Ammon's horn (tissue), 1 donor: ENCODE results near the gene COQ8B.
A peak's percentile ranks its signal among the peaks of the same experiment; 100 is the strongest.
"Not testable (repeated sequence)": the region's sequence is repeated elsewhere in the genome, so short reads cannot be mapped to it uniquely, and the experiment has no call there.

Source experiments
- DNase-seq: peaks from one replicate; pipeline ENCODE4 v3.0.0-alpha.2; 2016; ENCODE audit warnings: low spot score

COQ8B gene

GRCh38 chr19:40741527-40742390 lies 25.1 kb upstream of the COQ8B start:
- no peak for DNase-seq

DNA sequence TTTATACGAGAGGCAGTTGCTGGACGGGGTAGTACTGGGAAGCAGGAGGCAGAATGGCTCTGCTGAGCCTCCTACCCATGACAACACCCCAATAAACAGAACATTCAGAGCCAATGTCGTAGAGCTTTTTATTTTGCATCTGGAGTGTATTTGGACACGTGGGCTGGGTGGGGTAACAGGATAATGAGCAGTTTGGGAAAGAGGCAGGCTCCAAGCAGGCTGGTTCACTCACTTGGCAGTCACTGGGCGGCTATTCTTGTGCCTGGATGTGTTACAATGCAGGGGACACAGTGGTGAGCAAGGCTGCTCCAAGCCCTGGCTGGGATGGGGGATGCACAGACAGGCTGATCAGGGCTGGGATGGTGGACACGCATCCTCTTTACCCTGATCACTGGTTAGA lies 24.1 kb upstream of the COQ8B start:
- peak; percentile 87 for DNase-seq

- no peak for DNase-seq
Observed at GRCh38 chr19:40739871-40740703, 23.4 kb upstream of the COQ8B start.

GRCh38 chr19:40739030-40739839 lies 22.5 kb upstream of the COQ8B start:
- DNase-seq, result no peak

GRCh38 chr19:40737102-40737644 lies 20.5 kb upstream of the COQ8B start:
- no peak for DNase-seq

DNA sequence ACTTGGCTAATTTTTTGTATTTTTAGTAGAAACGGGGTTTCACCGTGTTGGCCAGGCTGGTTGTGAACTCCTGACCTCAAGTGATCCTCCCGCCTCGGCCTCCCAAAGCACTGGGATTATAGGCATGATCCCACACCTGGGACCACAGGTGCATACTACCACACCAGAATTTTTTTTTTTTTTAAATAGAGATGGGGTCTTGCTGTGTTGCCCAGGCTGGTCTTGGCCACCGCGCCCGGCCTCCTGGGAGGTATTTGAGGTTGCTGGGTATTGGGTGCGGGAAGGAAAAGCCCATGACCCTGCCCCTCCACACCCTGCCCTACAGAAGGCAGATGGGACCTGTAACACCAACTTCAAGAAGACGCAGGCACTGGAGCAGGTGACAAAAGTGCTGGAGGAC lies 20.0 kb upstream of the COQ8B start:
- no peak for DNase-seq

DNA sequence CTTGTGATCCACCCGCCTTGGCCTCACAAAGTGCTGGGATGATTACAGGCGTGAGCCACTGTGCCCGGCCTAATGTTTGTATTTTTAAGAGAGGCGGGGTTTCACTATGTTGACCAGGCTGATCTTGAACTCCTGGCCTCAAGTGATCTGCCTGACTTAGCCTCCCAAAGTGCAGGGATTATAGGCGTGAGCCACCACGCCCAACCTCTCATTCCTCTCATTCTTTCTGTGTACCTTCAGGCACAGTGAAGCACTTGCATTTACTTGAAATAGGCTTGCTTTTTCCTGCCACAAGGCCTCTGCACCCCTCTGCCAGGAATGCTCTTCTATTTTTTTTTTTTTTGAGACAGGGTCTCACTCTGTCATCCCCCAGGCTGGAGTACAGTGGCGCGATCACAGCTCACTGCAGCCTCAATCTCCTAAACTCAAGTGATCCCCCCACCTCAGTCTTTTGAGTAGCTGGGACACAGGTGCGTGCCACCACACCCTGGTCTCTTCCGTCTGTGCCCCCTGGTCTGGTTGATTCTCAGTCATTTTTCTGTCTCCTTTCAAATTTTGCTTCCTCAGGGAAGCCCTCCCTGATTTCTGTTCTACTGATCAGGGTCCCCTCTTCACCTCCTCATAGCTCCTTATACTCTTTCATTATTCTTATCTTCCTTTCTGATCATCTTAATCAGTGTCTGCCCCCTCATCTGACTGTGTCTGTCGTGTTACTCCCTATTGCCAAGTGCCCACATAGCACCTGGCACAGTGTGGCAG lies 18.5 kb upstream of the COQ8B start:
- no peak for DNase-seq

GRCh38 chr19:40733149-40733548 lies 16.5 kb upstream of the COQ8B start:
- DNase-seq, result no peak

DNA sequence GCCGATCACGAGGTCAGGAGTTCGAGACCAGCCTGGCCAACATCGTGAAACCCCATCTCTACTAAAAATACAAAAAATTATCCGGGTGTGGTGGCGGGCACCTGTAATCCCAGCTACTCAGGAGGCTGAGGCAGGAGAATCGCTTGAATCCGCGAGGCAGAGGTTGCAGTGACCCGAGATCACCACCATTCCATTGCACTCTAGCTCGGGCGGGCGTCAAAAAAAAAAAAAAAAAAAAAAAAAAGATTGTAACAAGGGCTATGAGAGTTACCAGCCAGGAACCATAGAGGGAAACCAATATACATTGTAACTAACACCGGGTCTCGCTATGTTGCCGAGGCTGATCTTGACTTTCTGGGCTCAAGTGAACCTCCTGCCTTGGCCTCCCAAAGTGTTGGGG lies 15.6 kb upstream of the COQ8B start:
- DNase-seq, result not testable (repeated sequence)

DNA sequence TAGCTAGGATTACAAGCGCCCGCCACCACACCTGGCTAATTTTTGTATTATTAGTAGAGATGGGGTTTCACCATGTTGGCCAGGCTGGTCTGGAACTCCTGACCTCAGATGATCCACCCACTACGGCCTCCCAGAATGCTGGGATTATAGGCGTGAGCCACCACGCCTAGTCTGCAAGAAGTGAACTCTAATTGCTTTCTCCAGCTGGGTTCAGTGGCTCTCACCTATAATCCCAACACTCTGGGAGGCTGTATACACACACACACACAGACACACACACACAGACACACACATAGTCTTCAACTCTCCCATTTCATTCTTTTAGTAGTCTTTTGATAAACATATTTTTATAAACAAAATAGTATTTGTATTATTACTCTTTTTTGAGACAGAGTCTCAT lies 13.4 kb upstream of the COQ8B start:
- not testable (repeated sequence) for DNase-seq

- no peak for DNase-seq
Observed at GRCh38 chr19:40726279-40726678, 9.6 kb upstream of the COQ8B start.

GRCh38 chr19:40724855-40725254 lies 8.2 kb upstream of the COQ8B start:
- DNase-seq, result no peak

GRCh38 chr19:40724315-40724714 lies 7.6 kb upstream of the COQ8B start:
- no peak for DNase-seq

GRCh38 chr19:40723661-40724254 lies 7.1 kb upstream of the COQ8B start:
- DNase-seq, result no peak

DNA sequence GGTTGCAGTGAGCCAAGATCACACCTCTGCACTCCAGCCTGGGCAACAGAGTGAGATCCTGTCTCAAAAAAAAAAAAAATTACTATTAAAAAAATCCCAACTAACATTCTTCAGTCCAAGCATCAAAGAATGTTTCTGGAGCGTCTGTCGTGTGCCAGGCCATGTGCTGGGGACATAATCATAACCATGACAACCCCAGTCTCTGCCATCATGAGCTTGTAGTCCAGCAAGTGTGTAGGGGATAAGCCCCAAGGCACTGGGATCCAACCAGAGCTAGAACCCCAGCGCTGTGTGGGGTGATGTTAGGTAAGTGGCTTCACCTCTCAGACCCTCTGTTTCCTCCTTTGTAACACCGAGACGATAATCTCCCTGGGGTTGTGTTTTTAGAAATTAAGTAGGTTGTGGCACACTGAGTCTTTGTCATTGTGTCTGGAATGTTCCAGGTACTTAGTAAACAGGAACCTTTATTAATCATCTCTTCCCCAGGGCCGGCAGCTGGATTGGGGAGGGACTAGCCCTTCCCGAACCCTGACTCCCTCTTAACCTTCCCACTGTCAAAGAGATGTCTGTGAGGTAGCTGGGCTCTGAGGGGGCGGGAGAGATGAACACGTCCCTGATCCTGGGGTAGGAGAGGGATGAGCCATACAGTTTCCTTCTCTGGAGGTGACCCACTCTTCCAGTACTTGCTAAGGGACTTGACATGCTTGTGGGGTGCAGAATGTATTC lies 5.4 kb upstream of the COQ8B start:
- DNase-seq, result no peak

GRCh38 chr19:40721140-40721486 lies 4.4 kb upstream of the COQ8B start:
- DNase-seq, result no peak

DNA sequence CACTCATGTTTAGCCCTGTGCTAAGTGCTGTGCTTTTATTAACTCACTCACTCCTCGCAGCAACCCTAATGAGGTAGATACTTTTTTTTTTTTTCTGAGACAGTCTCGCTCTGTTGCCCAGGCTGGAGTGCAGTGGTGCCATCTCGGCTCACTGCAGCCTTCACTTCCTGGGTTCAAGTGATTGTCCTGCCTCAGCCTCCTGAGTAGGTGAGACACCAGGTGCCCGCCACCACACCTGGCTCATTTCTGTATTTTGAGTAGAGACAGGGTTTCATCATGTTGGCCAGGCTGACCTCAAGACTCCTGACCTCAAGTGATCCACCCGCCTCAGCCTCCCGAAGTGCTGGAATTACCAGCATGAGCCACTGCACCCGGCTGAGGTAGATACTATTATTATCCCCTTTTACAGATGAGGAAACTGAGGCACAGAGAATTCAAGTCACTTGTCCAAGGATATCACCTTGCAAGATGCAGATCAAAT lies 2.8 kb upstream of the COQ8B start:
- no peak for DNase-seq

DNA sequence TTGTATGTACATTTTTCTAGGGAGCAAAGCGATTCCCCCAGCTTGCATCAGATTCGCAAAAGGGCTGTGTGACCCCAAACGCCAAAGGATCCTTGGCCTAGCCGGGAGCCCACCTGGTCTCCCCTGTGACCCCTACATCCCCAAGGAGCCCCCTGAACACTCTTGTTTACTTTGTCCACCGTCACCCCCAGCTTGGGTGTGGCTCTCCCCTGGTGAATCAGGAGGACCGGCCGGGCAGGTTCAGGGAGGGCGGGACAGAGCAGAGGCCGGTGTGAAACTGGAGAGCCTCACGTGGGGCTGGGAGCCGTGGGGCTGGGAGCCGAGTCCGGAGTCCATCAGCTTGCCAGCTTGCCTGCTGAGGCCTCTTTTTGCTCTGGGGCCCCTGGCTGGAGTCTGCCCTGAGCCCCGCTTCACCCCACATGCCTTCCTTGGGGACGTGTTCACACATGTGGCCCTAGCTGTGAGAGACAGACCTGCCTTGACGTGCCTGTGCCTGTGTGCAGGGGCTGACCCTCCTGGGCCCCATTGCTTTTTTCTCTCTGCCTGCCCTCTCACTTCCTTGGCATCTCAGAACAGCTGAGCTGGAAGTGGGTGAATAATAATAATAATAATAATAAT lies 2.2 kb upstream of the COQ8B start:
- DNase-seq, result no peak

DNA sequence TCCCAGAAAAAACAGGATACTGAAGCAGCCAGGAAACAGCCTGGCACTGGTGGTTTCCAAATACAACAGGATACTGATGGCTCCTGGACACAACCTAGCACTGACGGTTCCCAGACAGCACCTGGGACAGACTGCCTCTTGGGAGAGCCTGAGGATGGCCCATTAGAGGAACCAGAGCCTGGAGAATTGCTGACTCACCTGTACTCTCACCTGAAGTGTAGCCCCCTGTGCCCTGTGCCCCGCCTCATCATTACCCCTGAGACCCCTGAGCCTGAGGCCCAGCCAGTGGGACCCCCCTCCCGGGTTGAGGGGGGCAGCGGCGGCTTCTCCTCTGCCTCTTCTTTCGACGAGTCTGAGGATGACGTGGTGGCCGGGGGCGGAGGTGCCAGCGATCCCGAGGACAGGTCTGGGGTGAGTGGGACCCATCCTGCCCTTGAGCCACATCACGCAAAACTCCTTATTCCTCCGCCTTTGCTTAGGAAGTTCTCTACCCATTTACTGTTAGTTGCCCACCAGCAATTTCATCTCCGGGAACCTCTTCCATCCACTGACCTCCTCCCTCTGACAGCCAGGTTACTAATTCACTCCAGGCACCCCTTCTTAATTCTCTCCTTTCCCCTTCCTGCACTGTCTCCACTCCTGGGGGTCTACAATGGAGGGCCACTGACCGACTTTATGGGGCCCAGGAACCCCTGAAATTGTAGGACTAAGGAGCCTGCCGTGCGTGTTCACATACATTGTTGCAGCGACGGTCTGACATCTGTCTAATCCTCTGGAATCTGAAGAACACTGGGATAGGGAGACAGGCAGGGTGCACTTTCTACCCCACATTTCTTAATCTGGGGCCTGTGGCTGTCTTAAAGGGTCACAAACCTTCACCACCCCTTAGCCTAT lies 1.4 kb upstream of the COQ8B start:
- no peak for DNase-seq
